GM12875 (cell line): Measurements from ENCODE around the gene SH3GLB2.

Source experiments
- H3K4me3 ChIP-seq: one replicate; pipeline ENCODE4 v1.5.1; 2011; ENCODE audit warnings: low read depth, low read length, control low read depth
- TF ChIP-seq, protein P1 (sequence below): IDR thresholded peaks from 2 replicates; pipeline ENCODE4 v1.5.1; 2011; ENCODE audit warnings: low read depth, mild to moderate bottlenecking, control low read depth, inconsistent platforms, low read length, moderate library complexity, borderline replicate concordance; ENCODE audit not compliant: insufficient read depth

Gene SH3GLB2

DNA sequence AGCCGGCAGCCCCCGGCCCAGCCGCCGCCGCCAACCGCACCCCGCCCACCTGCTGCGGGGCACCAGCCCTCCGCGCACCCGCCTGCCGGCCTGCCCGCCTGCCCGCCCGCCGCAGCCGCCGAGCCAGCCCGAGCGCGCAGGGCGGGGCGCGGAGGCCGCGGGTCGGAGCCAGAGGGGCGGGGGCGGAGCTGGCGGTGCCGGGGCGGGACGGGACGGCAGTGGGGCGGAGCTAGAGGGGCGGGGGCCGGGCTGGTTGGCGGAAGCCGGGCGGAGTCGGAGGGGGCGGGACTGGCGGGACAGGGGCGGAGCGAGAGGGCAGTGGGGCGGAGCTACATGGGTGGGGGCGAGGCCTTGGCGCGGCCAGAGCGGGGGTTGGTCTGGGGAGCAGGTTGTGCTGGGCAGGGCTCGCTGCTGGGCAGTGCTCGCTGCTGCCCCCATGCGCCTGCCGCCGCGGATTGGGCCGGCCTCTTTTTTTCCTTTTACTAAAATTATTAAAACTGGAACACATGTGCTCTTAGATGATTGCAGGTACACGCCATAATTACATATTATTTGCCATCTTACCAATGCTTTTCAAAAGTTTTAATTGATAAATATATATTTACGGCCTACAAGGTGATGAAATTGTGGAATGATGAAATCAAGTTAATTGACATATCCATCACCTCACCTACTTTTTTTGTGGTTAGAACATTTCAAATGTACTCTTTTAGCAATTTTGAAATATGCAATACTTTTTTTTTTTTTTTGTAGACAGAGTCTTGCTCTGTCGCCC is at the start of gene SH3GLB2:
Gene SH3GLB2, minus strand, starts transcription at position 140 of the 775 bp plus-strand sequence. CDS start 177 bp downstream, outside the sequence.
- TF ChIP-seq, protein P1, sequence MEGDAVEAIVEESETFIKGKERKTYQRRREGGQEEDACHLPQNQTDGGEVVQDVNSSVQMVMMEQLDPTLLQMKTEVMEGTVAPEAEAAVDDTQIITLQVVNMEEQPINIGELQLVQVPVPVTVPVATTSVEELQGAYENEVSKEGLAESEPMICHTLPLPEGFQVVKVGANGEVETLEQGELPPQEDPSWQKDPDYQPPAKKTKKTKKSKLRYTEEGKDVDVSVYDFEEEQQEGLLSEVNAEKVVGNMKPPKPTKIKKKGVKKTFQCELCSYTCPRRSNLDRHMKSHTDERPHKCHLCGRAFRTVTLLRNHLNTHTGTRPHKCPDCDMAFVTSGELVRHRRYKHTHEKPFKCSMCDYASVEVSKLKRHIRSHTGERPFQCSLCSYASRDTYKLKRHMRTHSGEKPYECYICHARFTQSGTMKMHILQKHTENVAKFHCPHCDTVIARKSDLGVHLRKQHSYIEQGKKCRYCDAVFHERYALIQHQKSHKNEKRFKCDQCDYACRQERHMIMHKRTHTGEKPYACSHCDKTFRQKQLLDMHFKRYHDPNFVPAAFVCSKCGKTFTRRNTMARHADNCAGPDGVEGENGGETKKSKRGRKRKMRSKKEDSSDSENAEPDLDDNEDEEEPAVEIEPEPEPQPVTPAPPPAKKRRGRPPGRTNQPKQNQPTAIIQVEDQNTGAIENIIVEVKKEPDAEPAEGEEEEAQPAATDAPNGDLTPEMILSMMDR = peak; percentile 81
- peak within 1 kb of the TSS; percentile 86 for H3K4me3 ChIP-seq

DNA sequence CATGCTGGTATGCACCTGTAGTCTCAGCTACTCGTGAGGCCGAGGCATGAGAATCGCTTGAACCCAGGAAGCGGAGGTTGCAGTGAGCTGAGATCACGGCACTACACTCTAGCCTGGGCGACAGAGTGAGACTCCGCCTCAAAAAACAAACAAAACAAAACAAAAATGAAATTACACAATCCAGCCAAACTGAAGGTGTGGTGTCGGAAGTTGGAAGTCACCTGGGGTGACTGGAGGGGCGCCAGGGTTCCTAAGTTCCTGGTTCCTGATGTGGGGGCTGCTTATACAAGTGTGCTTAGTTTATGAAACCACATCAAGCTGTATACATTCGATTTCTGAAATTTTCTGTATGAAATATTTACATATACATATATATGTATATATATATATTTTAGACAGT is 49.1 kb upstream of the SH3GLB2 start:
- H3K4me3 ChIP-seq = no peak overlapping the region
- TF ChIP-seq, protein P1 = no peak

DNA sequence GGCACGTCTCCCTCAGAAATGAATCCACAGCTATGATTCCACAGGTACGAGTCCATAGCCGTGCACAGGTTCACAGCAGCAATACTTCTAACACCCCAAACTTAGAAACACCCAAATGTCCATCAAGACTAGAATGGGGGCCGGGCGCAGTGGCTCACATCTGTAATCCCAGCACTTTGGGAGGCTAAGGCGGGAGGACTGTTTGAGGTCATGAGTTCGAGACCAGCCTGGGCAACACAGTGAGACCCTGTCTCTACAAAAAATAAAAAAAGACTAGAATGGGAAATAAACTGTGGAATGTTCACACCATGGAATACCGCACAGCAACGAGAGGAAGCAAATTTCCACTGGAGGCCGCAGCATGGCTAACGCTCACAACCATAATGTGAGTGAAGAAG is 48.5 kb upstream of the SH3GLB2 start:
- no peak overlapping the region for H3K4me3 ChIP-seq
- TF ChIP-seq, protein P1 = no peak

DNA sequence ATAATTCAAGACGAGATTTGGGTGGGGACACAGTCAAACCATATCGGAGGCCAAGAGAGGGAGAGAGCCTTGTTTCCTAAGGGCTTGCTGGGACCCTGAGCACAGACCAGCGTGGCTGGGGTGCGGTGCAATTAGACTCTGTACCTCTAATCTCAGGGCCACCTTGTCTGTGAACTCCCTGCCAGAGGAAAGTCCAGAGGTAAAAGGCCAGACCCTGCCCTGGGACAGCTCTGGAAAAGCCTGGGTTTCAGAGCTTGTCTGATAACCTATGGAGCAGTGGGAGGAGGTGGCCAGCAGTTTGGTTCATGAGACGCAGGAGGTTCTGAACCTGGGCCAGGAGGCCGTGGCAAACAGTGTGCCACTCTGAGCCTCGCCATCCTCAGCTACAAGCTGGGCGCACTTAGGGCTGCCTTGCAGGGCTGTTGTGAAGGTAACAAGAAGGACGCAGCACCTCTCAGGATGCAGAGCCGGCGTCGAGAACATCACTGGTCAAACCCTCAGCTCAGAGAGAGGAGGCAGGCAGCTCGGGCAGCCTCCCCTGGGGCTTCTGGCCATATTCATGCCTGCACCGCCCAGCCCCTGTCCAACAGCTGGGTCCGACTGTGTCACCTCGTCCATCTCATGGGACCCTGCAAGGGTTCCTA is 48.0 kb upstream of the SH3GLB2 start:
- TF ChIP-seq, protein P1 = no peak

DNA sequence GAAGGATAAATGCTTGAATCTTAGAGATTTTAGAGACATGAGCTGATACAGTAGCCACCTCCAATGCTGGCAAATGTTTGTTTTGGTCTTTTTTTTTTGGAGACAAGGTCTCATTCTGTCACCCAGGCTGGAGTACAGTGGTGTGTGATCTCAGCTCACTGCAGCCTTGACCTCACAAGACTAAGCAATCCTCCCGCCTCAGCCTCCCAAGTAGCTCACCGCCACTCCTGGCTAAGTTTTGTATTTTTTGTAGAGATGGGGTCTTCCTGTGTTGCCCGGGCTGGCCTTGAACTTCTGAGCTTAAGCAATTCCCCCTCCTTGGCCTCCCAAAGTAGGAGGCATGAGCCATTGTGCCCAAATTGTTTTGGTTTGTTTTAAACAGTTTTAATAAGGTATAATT is 46.0 kb upstream of the SH3GLB2 start:
- TF ChIP-seq, protein P1 = no peak
- H3K4me3 ChIP-seq = no peak overlapping the region

More for the DNA sequence above, 48.0 kb upstream of the SH3GLB2 start:
- H3K4me3 ChIP-seq = no peak overlapping the region

DNA sequence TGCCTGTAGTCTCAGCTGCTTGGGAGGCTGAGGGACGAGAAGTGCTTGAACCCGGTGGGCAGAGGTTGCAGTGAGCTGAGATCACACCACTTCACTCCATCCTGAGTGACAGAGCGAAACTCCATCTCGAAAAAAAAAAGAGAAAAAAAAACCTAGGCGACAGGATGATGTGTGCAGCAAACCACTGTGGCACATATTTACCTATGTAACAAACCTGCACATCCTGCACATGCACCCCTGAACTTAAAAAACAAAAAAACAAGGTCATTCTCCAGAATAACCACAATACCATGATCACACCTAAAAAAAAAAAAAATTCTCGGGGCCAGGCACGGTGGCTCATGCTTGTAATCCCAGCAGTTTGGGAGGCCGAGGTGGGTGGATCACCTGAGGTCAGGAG is 45.3 kb upstream of the SH3GLB2 start:
- TF ChIP-seq, protein P1 = no peak
- no peak overlapping the region for H3K4me3 ChIP-seq

DNA sequence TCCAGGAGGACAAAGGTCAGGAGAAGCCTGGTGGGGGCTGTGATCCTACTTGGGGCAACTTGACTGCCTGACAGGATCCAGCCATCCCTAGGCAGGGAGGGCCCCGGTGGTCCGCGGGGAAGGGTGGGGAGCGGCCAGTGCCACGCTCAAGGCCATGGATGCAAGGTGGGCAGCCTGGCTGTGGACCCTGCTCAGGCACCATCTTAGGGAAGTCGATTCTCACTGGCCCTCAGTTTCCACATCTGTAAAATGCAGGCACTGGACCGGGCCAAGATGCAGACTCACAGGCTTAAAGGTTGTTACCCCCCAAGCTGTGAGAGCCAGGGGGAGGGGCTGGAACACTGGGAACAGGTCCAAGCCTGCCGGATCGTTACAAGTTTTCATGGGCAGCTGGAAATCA is 44.0 kb upstream of the SH3GLB2 start:
- TF ChIP-seq, protein P1 = no peak
- no peak overlapping the region for H3K4me3 ChIP-seq
